Hypothalamus (tissue), 51 donors: Measurements from ENCODE around the gene ARHGAP10.
A peak's percentile ranks its signal among the peaks of the same experiment; 100 is the strongest.
"Not testable (repeated sequence)": the region's sequence is repeated elsewhere in the genome, so short reads cannot be mapped to it uniquely, and the experiment has no call there.

Experiments used
- DNase-seq, 51 donors: peaks; one replicate each; lab custom pipeline; 2025; lab: John Stamatoyannopoulos, UW

Gene ARHGAP10

GRCh38 chr4:147968641-147969040 lies 236.8 kb downstream of the ARHGAP10 start:
- no peak for DNase-seq

- no peak for DNase-seq
These were observed 237.9 kb downstream of the ARHGAP10 start for GRCh38 chr4:147969573-147970385.

- DNase-seq, result no peak
These were observed 239.2 kb downstream of the ARHGAP10 start for GRCh38 chr4:147971116-147971515.

- DNase-seq, result no peak
These were observed 243.4 kb downstream of the ARHGAP10 start for GRCh38 chr4:147975325-147975724.

- no peak for DNase-seq
These were observed 244.3 kb downstream of the ARHGAP10 start for GRCh38 chr4:147975933-147976928.

GRCh38 chr4:147980586-147980985 lies 248.7 kb downstream of the ARHGAP10 start:
- no peak for DNase-seq

GRCh38 chr4:147981305-147981704 lies 249.4 kb downstream of the ARHGAP10 start:
- DNase-seq, result no peak

GRCh38 chr4:147984065-147984777 lies 252.3 kb downstream of the ARHGAP10 start:
- DNase-seq, result peak in 5 of 51 donors; percentile 8 to 44 (median 13)

- DNase-seq, result no peak
These were observed 252.9 kb downstream of the ARHGAP10 start for GRCh38 chr4:147984778-147985138.

- DNase-seq, result no peak
These were observed 253.5 kb downstream of the ARHGAP10 start for GRCh38 chr4:147985376-147985775.

- DNase-seq, result no peak
These were observed 255.4 kb downstream of the ARHGAP10 start for GRCh38 chr4:147987252-147987651.

- DNase-seq, result no peak
These were observed 259.8 kb downstream of the ARHGAP10 start for GRCh38 chr4:147991543-147992283.

GRCh38 chr4:147994076-147994475 lies 262.2 kb downstream of the ARHGAP10 start:
- DNase-seq, result no peak

- no peak for DNase-seq
These were observed 262.9 kb downstream of the ARHGAP10 start for GRCh38 chr4:147994491-147995385.

GRCh38 chr4:147996859-147997258 lies 265.0 kb downstream of the ARHGAP10 start:
- no peak for DNase-seq

GRCh38 chr4:148000038-148000437 lies 268.1 kb downstream of the ARHGAP10 start:
- DNase-seq, result not testable (repeated sequence)

- DNase-seq, result peak in 12 of 51 donors; percentile 4 to 28 (median 13)
These were observed 272.5 kb downstream of the ARHGAP10 start for GRCh38 chr4:148004228-148004857.

- DNase-seq, result no peak
These were observed 274.1 kb downstream of the ARHGAP10 start for GRCh38 chr4:148006001-148006400.
